Cerebellar cortex (tissue), 1 donor: ENCODE measurements around the gene SLC26A9.
A peak's percentile ranks its signal among the peaks of the same experiment; 100 is the strongest.
"Not testable (repeated sequence)": the region's sequence is repeated elsewhere in the genome, so short reads cannot be mapped to it uniquely, and the experiment has no call there.

Source experiments
- DNase-seq: peaks from one replicate; pipeline ENCODE4 v3.0.0-alpha.2; 2015; ENCODE audit warnings: low spot score

The SLC26A9 gene

DNA sequence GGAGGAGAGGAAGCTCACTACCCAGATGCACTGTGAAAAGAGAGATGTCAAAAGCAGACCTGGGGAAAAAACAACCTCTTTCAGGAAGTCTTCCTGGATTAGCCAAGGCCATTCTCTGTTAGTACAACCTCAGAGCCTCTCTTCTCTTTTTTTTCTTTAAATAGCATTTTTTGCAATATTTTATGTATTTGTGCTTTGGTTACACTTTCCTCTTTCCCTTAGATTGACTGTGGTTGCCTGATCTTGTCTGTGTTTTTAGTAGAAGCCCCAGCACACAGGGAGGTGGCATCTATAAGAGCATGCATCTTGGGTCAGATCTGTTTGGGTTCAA lies 18.8 kb downstream of the SLC26A9 start:
- DNase-seq = no peak

DNA sequence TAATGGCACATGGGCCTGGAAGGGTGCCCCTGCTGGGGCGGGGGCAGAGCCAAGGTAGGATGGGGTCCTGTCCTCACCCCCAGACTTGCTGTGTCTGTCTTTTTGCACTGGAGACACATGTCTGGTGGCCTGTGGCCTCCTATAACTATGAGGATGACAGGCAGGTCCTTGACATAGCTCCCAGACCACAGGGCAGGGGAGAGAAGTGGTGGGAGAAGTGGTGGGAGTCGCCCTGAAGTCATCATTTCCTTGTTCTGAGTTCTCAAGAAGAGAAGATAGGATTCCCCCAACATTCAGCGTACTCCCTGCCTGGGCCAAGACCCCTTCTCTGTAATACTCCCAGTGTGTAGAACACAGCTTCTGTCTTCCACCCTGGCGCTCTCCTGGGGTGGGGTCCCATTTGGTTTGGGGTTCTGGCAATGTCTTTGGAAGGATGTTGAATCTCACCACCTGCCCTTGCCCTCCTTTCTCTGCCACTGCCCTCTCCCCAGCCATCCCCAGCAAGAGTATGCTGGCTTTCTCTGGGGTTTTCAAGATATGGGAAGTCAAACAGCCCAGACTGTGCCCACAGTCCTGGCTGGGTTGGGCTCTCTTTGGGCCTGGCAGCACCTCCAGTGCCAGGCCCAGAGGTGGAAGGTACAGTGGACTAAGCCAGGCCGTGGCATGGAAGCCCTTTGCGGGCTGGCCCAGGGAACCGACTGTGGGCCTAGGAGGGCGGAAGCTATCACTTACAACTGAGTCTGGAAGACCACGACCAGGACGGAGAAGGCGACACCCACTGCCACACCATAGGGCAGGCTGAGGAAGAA lies 19.4 kb downstream of the SLC26A9 start:
- DNase-seq = no peak

DNA sequence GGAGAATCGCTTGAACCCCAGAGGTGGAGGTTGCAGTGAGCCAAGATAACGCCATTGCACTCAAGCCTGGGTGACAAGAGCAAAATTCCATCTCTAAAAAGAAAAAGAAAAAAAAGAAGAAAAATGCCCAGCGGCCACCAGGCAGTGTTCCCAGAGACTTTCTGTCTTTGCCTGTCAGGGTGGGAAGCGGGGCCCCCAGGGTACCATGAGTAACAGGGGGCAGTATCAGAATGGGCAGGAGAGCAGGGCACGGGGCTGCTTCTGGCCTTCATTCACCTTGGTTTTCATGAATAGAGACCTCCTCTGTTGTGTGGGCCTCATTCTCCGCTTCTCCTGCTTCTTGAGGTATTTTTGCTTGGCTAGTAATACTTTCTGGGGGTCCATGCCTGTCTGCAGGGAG lies 20.4 kb downstream of the SLC26A9 start:
- DNase-seq = no peak

DNA sequence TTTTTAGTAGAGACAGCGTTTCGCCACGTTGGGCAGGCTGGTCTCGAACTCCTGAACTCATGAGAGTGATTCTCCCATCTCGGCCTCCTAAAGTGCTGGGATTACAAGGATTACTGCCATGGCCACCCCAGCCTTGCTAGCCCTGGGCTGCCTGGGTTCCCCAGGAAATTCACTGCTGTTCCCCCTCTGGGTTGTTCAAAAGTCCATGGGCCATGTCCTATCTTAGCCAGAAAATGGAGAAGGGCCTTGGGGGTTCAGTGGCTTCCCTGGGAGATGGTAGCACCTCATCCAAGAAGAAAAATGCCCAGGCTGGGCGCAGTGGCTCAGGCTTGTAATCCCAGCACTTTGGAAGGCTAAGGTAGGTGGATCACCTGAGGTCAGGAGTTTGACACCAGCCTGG lies 20.9 kb downstream of the SLC26A9 start:
- no peak for DNase-seq

DNA sequence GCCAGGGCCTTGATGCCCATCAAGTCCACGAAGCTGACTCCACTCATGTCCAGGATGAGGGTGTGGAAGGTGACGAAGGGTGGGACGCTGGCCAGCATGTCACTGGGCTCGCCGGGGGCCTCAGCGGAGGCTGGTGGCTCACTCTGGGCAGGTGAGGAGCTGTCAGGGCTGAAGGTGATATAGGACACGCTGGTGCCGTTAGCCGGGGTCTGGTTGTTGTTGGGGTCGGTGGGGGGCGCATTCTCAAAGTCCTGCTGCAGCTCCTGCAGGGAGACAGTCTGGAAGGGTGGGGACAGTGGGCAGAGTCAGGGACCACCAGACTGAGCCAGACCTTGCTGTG lies 21.7 kb downstream of the SLC26A9 start:
- DNase-seq = no peak

DNA sequence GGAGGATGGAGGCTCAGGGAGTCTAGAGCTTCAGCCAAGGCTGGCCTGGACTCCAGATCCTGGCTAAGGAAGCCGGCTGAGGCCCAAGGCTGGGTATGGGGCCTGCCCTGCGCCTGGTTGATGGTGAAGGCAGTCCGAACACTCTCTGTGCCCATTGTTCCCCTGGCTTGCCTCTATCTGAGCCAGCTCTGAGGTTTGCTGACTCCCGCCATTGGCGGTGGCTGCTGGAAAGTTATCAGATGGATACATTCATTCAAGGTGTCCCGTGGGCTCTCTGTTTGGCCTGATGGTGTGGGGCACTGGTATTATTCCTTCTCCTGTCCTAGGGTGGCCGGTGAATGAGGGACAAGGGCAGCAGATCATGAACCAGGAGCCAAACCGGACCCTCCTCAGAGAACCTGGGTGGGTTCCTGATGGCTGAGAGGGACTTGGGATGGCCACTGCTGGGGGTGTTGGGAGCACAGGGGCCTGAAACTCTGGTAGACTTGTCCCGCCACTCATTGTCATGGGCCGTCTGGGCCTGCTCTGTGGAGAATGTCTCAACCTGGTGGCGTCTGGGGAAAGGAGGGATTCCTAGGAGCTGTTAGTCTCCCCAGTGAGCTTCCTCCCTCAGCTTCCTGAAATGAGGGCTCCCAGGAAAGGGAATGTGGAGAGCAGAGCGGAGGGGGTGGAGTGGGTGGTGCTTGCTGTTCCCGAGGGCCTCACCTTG lies 22.2 kb downstream of the SLC26A9 start:
- DNase-seq = no peak

DNA sequence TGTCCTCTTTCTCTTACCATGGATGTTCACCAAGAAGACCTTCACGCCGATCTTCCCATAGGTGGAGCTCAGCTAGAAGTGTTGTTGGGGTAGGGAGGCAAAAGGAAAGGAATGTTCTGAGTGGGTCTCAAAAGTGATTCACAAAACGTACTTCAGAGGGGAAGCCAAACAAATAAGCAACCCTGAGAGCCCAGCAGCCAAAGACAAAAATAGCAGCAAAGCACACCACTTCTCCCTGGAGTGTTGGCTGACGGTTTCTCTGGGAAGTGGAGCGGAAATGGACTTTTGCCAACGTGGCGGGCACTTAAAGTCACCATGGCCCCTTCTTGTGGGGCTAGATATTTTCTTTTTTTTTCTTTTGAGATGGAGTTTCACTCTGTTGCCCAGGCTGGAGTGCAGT lies 23.1 kb downstream of the SLC26A9 start:
- DNase-seq = no peak

DNA sequence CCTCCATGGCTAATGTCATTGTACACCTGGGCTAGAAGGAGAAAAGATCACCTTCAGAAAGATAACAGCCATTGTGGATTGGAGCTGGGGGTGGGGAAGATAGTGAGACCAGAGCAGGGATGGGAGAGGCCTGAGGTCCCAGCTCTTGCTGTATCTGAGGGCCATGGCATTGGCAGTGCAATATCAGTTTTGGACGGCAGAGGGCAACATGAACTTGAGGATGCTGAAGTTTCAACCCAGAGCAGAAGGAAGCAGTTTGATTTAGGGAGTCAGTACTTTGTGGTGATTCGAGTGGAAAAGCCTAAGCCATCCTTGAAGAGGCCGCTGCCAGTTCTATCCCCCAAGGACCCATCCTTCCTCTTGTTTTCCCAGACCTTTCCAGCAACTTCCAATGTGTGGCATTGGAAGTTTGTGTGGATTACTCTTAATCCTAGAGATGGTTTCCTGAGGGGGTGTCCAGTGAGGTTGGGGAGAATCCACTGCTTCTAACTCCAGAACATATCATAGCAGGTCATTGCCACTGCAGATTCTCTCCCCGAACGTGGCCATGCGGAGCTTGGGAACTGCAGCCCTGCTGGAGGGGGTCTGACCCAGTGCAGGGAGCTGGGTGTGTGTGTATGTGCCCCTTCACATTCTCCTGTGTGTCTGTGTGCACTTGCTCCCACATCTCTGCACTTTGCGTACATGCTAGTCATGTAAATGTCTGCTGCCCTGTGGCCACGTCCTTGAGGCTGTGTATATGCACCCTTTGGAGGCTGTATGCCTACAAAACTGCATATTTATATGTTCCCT lies 24.1 kb downstream of the SLC26A9 start:
- peak; percentile 83 for DNase-seq

DNA sequence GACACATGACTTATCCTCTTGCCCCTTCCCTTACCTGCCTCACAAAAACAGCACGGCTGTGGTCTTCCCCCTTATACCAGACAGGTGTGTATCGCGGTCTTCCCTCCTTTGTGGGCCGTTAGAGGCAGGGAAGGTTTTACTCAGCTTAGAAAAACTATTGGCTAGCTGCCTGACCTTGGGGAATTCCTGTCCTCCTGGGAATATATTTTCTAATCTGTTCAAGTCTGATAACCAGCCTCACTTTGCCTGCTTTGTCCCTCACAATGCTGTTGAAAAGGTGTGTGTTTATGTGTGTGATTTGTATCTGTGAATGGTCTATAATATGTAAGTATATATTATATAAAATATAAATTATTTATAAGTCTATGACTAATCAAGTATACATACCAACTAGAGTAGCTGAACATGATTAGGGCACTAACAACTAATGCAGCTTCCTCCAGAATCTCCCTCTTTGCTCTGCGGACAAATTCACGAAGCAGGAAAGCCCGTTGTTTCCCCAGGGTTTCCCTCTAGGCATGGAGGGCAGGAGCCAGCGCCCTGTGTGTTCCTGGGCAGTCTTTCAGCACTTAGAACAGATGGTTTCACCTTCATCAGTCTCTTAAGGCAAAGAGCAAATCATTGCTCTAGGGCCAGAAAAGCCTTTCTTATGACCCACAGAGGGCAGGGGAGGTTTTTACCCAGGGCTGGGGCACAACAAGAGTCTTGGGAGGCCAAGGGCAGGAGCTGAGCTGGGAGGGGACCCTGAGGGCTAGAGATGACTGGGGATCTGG lies 25.6 kb downstream of the SLC26A9 start:
- DNase-seq = peak; percentile 46

DNA sequence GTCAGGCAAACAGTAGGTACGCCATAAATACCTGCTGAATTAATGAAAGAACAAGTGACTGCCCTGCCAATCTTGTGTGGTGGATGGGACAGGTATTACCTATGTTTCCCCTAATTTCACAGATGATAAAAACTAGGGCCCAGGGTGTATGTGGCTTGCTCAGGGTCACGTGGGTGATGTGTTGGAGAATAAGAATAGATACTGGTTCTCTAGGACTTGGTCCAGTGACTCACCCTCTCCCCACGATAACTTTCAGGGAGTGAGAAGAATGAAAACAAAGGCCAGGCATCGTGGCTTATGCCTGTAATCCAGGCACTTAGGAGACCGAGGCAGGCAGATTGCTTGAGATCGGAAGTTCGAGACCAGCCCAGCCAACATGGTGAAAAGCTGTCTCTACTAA lies 26.7 kb downstream of the SLC26A9 start:
- DNase-seq = no peak

DNA sequence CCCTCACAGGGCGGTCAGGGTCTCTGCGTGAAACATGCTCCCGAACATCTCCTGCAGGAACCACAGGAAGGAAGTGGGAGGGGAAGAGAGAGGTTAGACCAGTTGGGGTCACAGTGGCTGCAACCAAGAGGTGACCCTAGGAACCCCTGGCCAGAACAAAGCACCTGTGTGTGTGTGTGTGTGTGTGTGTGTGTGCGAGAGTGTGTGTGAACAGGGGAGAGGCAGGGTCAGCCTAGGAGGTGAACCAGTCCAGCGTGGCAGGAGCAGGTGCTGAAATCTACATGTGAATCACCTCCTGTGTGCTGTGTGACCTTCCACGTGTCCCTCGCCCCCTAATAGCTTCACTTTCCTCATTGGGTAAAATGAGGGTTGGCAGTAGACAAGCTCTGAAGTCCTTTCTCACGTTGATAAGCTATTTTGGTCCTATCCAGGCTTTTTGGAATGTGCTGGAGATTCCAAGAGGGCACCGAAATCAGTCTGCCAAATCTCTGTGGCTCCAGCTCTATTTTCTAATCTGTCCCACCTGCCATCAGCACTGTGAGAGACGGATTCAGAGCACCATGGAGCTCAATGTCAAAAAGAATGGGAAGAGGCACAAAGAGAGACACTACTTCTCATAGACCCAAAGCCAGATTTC lies 27.8 kb downstream of the SLC26A9 start:
- DNase-seq = peak; percentile 70

DNA sequence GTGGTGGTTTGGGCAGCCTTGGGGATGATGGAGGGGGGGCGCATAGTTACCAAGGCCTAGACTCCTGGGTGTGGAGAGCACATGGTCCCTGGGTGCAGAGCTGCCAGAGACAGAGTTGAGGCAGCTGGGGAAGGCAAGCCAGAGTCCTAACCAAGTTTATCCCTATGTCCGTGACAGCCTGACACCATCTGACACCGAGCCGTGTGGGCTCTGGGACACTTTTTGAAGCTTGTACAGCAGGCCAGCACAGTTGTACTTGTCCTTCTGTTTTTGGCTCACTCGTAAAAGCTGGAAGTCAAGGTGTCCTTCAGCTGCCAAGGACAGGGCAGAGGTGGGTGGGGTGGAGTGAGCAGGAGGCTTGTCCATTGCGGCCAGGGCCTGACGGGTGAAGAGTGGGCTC lies 28.5 kb downstream of the SLC26A9 start:
- DNase-seq = no peak

DNA sequence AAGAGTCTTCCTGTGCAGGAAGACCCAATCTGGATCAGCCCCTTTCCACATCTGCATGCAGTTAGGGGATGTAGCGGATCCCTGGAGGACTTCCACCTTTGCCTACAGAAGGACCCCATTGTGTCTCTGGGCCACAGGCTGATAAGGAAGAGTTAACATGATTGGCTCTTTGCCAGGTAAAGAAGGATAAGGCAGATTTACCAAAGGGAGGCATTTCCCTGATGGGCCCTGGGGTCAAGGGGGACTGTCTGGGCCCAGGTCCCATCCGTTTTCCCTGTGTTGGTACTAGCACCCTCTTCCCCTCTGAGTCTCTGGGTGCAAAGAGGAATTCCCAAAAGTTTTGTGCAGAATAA lies 29.1 kb downstream of the SLC26A9 start:
- DNase-seq = no peak

DNA sequence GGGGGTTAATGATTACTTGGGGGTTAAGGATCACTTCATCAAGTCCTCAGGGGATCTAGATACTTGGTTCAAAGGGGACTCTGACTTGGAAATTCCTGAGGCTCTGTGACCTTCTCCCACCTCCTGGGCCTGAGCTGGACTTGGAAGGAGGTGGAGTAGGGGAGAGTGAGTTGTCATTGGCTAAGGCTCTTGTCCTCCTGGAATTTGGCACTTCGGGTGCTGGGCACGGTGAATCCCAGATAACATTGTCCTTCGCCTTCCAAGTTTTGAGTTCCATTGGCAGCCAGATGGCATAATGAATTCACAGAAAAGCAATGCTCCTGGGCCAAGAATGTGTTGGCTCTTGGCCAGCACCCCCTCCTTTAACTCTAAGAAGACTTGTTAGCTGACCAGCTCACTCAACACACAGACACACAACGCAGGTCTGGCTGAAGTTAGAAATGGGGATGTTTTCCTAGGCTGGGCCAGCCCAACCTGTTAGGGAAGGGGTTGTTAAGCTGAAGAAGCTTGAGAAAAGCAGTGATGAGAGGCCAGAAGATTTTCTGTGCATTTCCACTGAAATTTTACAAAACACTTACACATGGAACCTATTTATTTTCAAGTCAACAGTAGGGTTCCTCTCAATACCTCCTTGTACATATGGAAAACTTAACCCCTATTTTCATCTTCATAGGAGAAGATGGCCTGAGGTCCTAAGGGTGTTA lies 29.7 kb downstream of the SLC26A9 start:
- peak; percentile 82 for DNase-seq

DNA sequence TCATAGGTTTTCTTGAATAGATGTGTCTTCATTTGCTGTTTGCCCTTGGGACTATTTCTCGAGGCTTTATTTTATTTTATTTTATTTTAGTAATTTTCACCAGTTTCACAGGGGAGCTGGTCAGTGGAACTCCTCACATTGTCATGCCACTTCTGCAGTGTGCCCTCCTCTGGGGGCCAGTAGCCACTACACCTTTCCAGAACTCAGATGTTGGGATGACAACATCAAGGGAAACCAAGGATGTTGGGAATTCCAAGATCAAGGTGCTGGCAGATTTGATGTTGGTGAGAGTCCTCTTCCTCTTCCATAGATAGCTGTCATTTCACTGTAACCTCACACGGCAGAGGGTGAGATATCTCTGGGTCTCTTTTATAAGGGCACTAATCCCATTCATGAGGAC lies 35.5 kb downstream of the SLC26A9 start:
- DNase-seq = no peak

DNA sequence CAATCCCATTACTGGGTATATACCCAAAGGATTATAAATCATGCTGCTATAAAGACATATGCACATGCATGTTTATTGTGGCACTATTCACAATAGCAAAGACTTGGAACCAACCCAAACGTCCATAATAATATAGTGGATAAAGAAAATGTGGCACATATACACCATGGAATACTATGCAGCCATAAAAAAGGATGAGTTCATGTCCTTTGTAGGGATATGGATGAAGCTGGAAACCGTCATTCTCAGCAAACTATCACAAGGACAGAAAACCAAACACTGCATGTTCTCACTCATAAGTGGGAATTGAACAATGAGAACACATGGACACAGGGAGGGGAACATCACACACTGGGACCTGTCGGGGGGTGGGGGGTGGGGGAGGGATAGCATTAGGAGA lies 38.2 kb downstream of the SLC26A9 start:
- not testable (repeated sequence) for DNase-seq

DNA sequence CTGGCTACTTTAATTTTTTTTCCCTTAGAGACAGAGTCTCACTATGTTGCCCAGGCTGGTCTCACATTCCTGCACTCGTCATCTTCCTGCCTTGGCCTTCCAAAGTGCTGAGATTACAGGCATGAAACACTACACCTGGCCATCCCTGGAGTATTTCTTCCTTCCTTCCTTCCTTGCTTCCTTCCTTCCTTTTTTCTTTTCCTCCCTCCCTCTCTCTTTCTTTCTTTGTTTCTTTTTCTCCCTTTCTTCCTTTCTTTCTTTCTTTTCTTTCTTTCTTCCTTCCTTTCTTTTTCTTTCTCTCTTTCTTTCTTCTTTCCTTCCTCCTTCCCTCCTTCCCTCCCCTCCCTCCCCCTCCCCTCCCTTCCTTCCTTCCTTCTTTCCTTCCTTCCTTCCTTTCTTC lies 46.9 kb downstream of the SLC26A9 start:
- DNase-seq = no peak

DNA sequence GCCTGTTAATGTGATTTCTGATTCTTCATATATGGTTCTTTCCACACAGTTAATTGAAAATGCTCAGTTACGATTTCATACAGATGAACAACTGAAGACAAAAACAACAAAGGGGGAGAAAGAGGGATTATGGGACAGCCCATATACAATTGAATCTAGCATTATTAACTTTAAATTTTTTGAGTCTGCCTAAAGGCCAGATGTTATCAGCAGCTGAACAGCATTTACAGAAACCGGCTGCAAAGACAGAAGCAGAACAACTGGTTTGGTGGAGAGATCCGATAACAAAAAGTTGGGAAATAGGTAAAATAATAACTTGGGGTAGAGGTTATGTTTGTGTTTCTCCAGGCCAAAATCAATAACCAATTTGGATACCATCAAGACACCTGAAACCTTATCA lies 49.1 kb downstream of the SLC26A9 start:
- DNase-seq = not testable (repeated sequence)

DNA sequence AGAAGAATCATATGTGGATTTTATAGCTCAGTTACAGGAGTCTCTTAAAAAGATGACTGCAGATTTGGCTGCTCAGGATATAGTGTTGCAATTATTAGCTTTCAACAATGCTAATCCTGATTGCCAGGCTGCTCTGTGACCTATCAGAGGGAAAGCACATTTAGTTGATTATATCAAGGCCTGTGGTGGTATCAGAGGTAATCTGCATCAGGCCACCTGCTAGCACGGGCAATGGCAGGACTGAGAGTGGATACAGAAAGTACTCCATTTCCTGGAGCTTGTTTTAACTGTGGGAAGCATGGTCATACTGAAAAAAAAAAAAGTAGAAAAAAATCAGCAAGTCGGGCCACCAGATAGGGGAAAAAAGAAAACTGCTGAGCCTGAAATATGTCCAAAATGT lies 51.1 kb downstream of the SLC26A9 start:
- not testable (repeated sequence) for DNase-seq

DNA sequence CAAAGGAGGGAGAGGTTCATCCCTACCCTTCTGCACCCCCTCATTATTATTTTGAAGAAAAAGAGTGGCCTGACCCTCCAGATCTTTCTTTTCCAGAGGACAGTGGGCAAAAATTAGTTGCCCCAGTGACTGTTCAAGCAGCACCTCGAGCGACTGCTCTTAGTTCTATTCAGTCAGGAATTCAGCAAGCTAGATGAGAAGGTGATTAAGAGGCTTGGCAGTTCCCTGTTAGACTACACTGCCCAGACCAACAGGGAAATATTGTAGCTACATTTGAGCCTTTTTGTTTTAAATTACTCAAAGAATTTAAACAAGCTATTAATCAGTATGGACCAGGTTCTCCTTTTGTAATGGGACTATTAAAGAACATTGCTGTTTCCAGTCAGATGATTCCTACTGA lies 51.8 kb downstream of the SLC26A9 start:
- DNase-seq = not testable (repeated sequence)

DNA sequence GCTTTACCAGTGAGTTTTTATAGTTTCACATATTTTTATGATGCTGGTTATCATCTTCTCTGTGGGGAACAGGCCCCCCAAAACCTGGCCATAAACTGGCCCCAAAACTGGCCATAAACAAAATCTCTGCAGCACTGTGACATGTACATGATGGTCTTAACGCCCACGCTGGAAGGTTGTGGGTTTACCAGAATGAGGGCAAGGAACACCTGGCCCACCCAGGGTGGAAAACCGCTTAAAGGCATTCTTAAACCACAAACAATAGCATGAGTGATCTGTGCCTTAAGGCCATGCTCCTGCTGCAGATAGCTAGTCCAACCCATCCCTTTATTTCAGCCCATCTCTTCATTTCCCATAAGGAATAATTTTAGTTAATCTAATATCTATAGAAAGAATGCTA lies 52.6 kb downstream of the SLC26A9 start:
- not testable (repeated sequence) for DNase-seq
